Astrocyte (in vitro differentiated cells and primary cell): ENCODE measurements around the gene PCBD2. TPM values are rescaled to one million over a fixed set of nuclear protein-coding genes. Genes with fewer than 3 reads are reported as not detected.

ENCODE experiments used
- DNase-seq: peaks from one replicate; pipeline ENCODE4 v3.0.0-alpha.2; 2010; ENCODE audit warnings: low read depth
- FAIRE-seq: peaks from 2 replicates; lab custom pipeline; 2011; peaks lifted over from hg19 to GRCh38; lab: Jason Lieb, UNC
- H2AFZ ChIP-seq: 2 replicates; pipeline ENCODE4 v1.6.0; 2012; ENCODE audit warnings: low read depth, low read length, inconsistent platforms
- H3K27ac ChIP-seq: 2 replicates; pipeline ENCODE4 v1.5.1; 2011; ENCODE audit warnings: low read depth, low read length, inconsistent platforms
- H3K27me3 ChIP-seq: 2 replicates; pipeline ENCODE4 v1.6.0; 2011; ENCODE audit warnings: low read length, inconsistent platforms; ENCODE audit not compliant: insufficient read depth
- H3K36me3 ChIP-seq: 2 replicates; pipeline ENCODE4 v1.5.1; 2011; ENCODE audit warnings: low read length, inconsistent platforms; ENCODE audit not compliant: insufficient read depth
- H3K4me1 ChIP-seq: 2 replicates; pipeline ENCODE4 v1.5.1; 2011; ENCODE audit warnings: low read length, inconsistent platforms; ENCODE audit not compliant: insufficient read depth
- H3K4me2 ChIP-seq: 2 replicates; pipeline ENCODE4 v1.6.0; 2012; ENCODE audit warnings: low read length, inconsistent platforms
- H3K4me3 ChIP-seq: 2 replicates; pipeline ENCODE4 v1.5.1; 2011; ENCODE audit warnings: low read depth, mild to moderate bottlenecking, low read length, inconsistent platforms; ENCODE audit not compliant: insufficient read depth
- H3K79me2 ChIP-seq: 2 replicates; pipeline ENCODE4 v1.6.0; 2012; ENCODE audit warnings: mild to moderate bottlenecking, low read length, inconsistent platforms; ENCODE audit not compliant: insufficient read depth
- H3K9ac ChIP-seq: 2 replicates; pipeline ENCODE4 v1.6.0; 2012; ENCODE audit warnings: mild to moderate bottlenecking, low read length, inconsistent platforms
- H3K9me3 ChIP-seq: 2 replicates; pipeline ENCODE4 v1.5.1; 2012; ENCODE audit warnings: low read depth, mild to moderate bottlenecking, low read length, inconsistent platforms; ENCODE audit not compliant: insufficient read depth
- H4K20me1 ChIP-seq: 2 replicates; pipeline ENCODE4 v1.6.0; 2012; ENCODE audit warnings: low read length, inconsistent platforms; ENCODE audit not compliant: insufficient read depth
- H3K27ac Mint-ChIP-seq: one replicate; pipeline ENCODE4 v1.8.0; 2021; ENCODE audit warnings: mild to moderate bottlenecking, mixed read lengths; ENCODE audit not compliant: unreplicated experiment
- H3K27me3 Mint-ChIP-seq: one replicate; pipeline ENCODE4 v1.8.0; 2021; ENCODE audit warnings: low read depth, mixed read lengths; ENCODE audit not compliant: unreplicated experiment
- H3K36me3 Mint-ChIP-seq: one replicate; pipeline ENCODE4 v1.8.0; 2021; ENCODE audit warnings: low read depth, mixed read lengths; ENCODE audit not compliant: unreplicated experiment
- H3K4me1 Mint-ChIP-seq: one replicate; pipeline ENCODE4 v1.8.0; 2021; ENCODE audit warnings: low read depth, mixed read lengths; ENCODE audit not compliant: unreplicated experiment
- H3K4me3 Mint-ChIP-seq: one replicate; pipeline ENCODE4 v1.8.0; 2021; ENCODE audit warnings: mild to moderate bottlenecking, moderate library complexity, mixed read lengths; ENCODE audit not compliant: unreplicated experiment
- H3K9me3 Mint-ChIP-seq: one replicate; pipeline ENCODE4 v1.8.0; 2021; ENCODE audit warnings: mild to moderate bottlenecking, mixed read lengths; ENCODE audit not compliant: unreplicated experiment
- EZH2 ChIP-seq: IDR thresholded peaks from 2 replicates; pipeline ENCODE4 v1.6.1; 2012; ENCODE audit warnings: mild to moderate bottlenecking, low read length, inconsistent platforms; ENCODE audit not compliant: insufficient read depth
- total RNA-seq: library from RNA; stranded (reverse); gene quantifications from 2 replicates; pipeline ENCODE4 v1.2.1, GENCODE V29; 2021
- TF ChIP-seq, protein P1 (sequence below): IDR thresholded peaks from 2 replicates; pipeline ENCODE4 v1.5.1; 2011; ENCODE audit warnings: low read depth, mild to moderate bottlenecking, inconsistent platforms, low read length, moderate library complexity; ENCODE audit not compliant: insufficient read depth

PCBD2 gene
- total RNA-seq, 1 donor from 2014 or later: 10.2 TPM

DNA sequence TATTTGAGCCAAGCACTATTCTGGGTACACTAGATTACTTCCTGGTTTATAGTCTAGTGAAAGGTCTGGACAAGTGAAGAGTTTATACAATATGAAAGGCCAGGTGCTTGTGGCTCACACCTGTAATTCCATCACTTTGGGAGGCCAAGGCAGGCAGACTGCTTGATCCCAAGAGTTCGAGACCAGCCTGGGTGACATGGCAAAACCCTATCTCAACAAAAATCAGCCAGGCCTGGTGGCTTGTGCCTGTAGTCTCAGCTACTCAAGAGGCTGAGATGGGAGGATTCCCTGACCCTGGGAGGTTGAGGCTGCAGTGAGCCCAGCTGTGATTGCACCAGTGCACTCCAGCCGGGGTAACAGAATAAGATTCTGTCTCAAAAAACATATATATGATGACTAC lies 40.2 kb upstream of the PCBD2 start:
- Histone ChIP-seq H3K4me2 (no peak overlapping the region), H3K79me2 (no peaks in the 10 kb centered on the region), H3K27me3 (no peaks in the 10 kb centered on the region), H2AFZ (no peak overlapping the region), H3K9ac (no peak overlapping the region), H3K9me3 (no peaks in the 10 kb centered on the region), H3K36me3 (peaks cover 11% of the 10 kb centered on the region), H3K4me3 (no peak overlapping the region), H4K20me1 (peaks cover 6% of the 10 kb centered on the region), H3K4me1 (no peaks in the 10 kb centered on the region), H3K27ac (no peak overlapping the region)
- H3K4me3 Mint-ChIP-seq: no peak overlapping the region
- H3K4me1 Mint-ChIP-seq: no peaks in the 10 kb centered on the region
- FAIRE-seq: no peak
- TF ChIP-seq EZH2: no peak
- TF ChIP-seq, protein P1, sequence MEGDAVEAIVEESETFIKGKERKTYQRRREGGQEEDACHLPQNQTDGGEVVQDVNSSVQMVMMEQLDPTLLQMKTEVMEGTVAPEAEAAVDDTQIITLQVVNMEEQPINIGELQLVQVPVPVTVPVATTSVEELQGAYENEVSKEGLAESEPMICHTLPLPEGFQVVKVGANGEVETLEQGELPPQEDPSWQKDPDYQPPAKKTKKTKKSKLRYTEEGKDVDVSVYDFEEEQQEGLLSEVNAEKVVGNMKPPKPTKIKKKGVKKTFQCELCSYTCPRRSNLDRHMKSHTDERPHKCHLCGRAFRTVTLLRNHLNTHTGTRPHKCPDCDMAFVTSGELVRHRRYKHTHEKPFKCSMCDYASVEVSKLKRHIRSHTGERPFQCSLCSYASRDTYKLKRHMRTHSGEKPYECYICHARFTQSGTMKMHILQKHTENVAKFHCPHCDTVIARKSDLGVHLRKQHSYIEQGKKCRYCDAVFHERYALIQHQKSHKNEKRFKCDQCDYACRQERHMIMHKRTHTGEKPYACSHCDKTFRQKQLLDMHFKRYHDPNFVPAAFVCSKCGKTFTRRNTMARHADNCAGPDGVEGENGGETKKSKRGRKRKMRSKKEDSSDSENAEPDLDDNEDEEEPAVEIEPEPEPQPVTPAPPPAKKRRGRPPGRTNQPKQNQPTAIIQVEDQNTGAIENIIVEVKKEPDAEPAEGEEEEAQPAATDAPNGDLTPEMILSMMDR: no peak
- DNase-seq: no peak
- no peak overlapping the region for H3K27ac Mint-ChIP-seq
- H3K36me3 Mint-ChIP-seq: peaks cover 5% of the 10 kb centered on the region
- H3K9me3 Mint-ChIP-seq: no peaks in the 10 kb centered on the region
- no peaks in the 10 kb centered on the region for H3K27me3 Mint-ChIP-seq

DNA sequence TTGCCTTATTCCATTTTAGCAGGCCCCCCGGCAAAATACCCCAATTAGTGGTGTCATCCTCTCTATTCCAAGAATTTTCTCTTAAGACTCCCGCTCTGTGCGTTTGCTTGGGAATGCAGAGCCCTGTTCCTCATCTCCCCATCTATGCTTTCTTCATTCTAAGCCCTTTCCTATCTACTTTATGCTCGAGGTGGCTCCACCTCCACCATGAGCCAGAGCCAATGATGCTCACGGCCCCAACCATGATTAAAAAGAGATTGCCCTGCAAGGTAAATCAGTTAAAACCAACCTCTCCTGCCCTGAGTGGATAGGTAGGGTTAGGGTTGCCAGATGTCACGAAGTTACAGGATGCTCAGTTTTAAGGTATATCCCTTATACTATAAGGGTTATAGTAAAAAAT lies 31.4 kb upstream of the PCBD2 start:
- peaks cover 3% of the 10 kb centered on the region for H3K36me3 Mint-ChIP-seq
- Histone ChIP-seq H4K20me1 (peaks cover 16% of the 10 kb centered on the region), H3K9ac (peak overlapping the region; percentile 97), H3K79me2 (peaks cover 24% of the 10 kb centered on the region), H3K4me3 (peak overlapping the region; percentile 74), H3K36me3 (no peaks in the 10 kb centered on the region), H3K27me3 (no peaks in the 10 kb centered on the region), H2AFZ (peak overlapping the region; percentile 96), H3K4me1 (peaks cover 6% of the 10 kb centered on the region), H3K27ac (peak overlapping the region; percentile 96), H3K9me3 (no peaks in the 10 kb centered on the region), H3K4me2 (peak overlapping the region; percentile 88)
- no peak for FAIRE-seq
- no peaks in the 10 kb centered on the region for H3K9me3 Mint-ChIP-seq
- TF ChIP-seq EZH2: no peak
- TF ChIP-seq, protein P1: no peak
- no peaks in the 10 kb centered on the region for H3K27me3 Mint-ChIP-seq
- DNase-seq: no peak
- peak overlapping the region; percentile 96 for H3K4me3 Mint-ChIP-seq
- peak overlapping the region; percentile 72 for H3K27ac Mint-ChIP-seq
- peaks cover 18% of the 10 kb centered on the region for H3K4me1 Mint-ChIP-seq

DNA sequence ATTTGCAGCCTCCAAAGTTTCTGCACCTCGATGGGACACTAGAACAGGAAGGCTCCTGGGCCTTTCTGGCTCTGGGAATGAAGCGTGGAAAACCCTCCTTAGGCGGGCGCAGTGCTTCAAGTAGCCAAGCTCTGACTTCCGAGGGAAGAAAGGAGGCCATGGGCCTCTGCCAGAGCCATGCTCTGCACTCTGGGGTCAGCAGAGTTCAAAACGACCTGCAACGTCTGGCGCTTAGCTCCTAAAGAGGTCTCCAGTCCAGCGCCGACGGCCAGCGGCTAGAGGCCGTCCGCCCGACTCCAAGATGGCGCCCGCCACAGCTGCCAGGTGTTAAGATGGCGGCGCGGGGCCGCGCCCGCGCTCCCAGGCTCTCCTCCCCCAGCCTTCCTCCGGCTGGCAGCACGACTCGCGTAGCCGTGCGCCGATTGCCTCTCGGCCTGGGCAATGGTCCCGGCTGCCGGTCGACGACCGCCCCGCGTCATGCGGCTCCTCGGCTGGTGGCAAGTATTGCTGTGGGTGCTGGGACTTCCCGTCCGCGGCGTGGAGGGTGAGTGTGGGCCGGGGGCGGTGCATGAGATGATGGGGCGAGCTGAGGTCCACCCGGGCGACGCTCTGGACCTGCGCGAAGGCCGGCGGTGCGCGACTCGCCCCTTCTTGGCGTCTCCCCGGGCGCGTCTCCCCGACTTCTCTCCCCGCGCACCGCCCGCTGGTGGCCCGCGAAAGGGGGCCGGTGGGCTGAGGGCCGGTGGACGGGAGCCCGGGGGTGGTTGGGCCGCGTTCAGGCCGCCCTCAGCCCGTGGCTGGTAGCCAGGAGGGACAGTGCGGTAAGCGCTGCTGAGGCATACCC lies 30.7 kb upstream of the PCBD2 start, which contains the start of gene TXNDC15:
Gene TXNDC15, plus strand, starts transcription at position 385 of the 844 bp plus-strand sequence. Its CDS starts 57 bp downstream, at position 442.
- DNase-seq (peak; percentile 69), FAIRE-seq (no peak)
- Histone ChIP-seq H3K4me2 (peak within 1 kb of the TSS; percentile 88), H3K27me3 (no peaks in the 10 kb centered on the region), H2AFZ (peak within 1 kb of the TSS; percentile 96), H3K79me2 (peaks cover 30% of the 10 kb centered on the region), H4K20me1 (peaks cover 23% of the 10 kb centered on the region), H3K9me3 (no peaks in the 10 kb centered on the region), H3K4me1 (peaks cover 6% of the 10 kb centered on the region), H3K36me3 (no peaks in the 10 kb centered on the region), H3K9ac (peak within 1 kb of the TSS; percentile 97), H3K4me3 (peak within 1 kb of the TSS; percentile 74), H3K27ac (peak within 1 kb of the TSS; percentile 96)
- Mint-ChIP-seq H3K4me3 (peak within 1 kb of the TSS; percentile 96), H3K27me3 (no peaks in the 10 kb centered on the region), H3K36me3 (peaks cover 5% of the 10 kb centered on the region), H3K27ac (peak within 1 kb of the TSS; percentile 90), H3K9me3 (no peaks in the 10 kb centered on the region), H3K4me1 (peaks cover 18% of the 10 kb centered on the region)
- TF ChIP-seq EZH2: no peak
- TF ChIP-seq, protein P1: no peak
